Left hindlimb (tissue), 1 donor: ENCODE data around the gene CRAMP1.
A peak's percentile ranks its signal among the peaks of the same experiment; 100 is the strongest.

ENCODE experiments used
- DNase-seq: peaks from one replicate; pipeline ENCODE4 v3.0.0-alpha.2; 2018

CRAMP1 gene

DNA sequence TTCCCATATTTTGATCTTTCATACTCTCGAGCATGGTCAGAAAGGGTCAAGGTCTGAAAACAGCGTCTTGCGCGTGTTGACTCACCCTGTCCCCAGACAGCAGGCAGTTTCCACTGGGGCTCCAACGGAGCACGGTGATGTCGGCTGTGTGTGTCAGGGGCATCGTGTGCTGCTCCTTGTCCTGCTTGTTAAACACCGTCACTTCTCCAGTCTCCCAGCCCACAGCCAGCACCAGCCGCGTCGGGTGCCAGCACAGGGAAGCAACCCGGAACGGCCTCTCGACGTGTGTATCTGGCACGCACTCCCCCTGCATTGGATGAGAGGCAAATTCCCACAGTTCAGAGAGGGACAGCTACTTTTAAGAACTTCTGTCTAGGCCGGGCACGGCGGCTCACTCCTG is 9.9 kb upstream of the CRAMP1 start:
- no peak for DNase-seq

DNA sequence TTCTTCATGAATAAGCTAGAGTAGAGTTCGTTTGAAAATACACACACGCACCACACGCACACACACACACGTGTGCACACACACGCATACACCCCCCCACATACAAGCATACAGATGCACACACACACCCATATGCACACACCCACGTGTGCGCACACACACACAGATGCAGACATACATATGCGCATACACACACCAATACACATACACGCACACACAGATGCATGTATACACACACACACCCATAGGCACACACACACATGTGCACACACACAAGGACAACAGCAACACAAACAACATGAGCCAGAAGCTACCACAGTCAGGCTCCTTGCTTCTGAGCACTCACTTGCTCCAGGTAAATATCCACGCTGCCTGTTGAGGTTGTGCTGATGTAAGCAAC is 5.4 kb upstream of the CRAMP1 start:
- no peak for DNase-seq

DNA sequence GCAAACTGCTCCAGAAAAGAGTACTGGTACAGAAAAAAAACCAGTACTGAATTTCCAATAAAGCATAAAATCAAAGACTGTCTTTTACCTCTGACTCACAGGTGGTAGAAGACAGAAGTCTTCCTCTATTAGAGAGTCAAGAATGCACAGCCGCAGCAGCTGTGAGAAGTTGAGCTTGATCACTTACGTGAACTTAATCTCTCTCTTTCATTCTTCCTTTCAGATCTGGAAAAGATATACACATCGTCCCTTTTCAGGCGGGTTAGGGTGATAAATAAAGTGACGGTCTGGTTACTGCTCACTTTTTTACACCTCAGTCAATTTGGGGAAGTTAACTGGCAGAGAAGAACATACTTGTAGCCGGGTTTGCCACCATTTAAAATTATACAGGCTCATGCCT is 4.2 kb upstream of the CRAMP1 start:
- no peak for DNase-seq

DNA sequence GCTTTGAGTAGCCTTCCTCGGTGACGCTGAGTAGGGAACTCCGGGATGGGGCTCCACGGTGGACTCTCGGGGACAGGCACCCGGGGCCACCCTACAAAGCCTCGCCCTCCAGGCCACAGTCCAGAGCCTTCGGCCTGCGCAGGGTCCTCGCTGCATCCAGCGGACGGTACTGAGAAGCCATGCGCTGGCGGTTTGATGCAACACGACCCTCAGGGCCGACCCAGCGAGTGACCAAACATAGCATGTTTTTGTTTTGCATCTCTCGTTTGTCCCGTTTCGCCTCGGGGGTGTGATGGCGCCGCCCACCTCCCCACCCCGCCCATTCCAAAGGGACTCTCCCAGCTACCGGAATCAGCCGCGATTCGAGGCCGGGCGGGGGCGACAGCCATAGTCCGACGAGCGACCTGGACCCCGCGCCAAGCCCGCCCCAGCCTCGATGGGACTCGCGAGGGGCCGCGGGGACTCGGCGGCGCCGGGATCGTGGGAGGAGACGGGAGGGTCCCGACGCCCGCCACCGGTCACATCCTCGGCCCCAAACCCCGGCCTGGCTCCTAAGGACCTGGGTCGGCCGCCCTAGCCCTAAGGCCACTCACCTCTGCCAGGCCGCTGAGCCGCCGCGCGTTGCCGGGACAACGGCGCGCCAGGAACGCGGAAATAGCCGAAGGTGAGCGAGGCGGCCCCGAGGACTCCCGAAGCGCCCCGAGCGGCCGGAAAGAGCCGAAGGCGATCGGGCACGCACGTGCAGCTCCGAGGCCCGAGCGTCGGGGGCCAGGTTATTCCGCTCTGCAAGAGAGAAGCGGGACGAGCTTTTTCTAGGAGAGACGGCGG is 1.9 kb upstream of the CRAMP1 start:
- DNase-seq = peak; percentile 92

DNA sequence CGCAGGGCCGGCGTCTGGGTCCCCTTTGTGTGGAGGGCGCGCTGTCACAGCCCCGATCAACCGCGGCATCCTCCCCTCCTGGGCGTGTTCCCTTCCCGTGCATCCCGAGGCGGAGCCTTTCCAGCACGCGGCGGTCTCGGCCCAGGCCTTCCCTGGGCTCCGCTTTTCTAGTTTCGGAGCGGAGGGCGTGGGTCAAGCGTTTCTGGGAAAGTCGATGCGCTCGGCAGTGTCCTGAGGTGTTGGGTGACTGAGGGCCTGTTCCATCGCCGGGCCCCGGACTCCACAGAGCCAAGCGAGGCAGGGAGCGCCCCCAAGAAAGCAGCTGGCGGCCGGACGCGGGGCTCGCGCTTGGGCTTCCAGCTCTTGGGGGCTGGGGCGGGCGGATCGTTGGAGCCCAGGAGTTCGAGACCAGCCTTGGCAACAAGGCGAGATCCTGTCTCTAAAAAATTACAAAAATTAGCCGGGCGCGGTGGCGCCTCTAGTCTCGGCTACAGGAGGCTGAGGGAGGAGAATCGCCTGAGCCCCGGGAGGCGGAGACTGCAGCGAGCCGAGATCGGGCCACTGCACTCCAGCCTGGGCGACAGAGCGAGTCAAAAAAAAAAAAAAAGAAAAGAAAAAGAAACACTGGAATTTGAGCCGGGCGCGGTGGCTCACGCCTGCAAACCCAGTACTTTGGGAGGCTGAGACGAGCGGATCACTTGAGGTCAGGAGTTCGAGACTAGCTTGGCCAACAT is 1.1 kb upstream of the CRAMP1 start:
- no peak for DNase-seq

- DNase-seq = no peak
These were observed 1.1 kb downstream of the CRAMP1 start for GRCh38 chr16:1613211-1613622.

DNA sequence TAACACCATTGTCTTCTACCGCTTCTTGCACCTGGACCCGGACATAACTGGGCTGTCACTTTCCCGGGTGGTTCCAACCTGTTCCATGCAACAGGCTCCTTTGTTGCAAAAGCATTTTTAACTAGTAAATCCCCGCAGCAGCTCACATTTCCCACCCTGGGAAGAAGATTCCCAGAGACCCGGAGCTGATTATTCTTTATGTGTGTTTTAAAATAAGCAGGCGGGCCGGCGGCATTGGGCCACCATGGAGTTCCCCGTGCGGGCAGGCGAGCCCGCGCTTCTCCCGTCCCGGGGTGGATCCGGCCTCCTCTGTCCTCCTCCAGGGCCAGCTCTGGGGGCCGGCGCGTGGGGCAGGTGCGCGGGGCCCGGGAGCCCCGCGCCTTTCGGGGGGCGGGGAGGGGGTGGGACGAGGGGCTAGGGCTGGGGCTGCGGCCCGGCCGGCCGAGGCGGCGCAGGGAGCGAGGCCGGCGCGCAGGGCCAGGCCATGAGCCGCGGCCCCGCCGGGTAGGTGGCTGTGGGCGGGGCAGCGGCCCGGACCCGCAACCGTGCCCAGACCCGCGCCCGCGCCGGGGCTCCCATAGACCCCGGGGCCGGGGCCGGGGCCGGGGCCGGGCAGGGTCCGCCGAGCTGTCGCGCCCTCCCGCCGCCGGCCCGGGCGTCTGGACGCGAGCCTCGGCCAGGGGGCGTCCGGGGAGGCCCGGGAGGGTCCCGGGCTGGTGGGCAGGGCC is 1.7 kb downstream of the CRAMP1 start:
- peak; percentile 49 for DNase-seq

- peak; percentile 59 for DNase-seq
These were observed 2.4 kb downstream of the CRAMP1 start for GRCh38 chr16:1614456-1615102.

DNA sequence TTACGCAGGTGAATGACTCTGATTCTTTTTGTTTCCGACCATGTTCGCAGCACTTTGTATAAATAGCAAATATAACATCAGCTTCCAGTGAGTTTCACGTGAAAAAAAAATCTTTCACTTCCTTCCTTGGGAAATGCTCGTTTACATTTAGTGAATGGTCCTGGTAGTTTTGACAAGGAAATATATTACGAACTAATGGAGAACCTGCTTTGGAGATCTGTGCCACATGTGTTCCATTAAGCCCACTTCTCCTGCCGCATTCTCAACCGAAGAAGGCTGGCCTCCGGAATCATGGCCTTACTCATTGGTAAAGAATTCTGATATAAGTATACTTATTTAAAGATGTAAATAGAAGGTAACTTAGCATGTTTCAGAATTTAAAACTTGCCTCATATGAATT is 3.6 kb downstream of the CRAMP1 start:
- DNase-seq = no peak

DNA sequence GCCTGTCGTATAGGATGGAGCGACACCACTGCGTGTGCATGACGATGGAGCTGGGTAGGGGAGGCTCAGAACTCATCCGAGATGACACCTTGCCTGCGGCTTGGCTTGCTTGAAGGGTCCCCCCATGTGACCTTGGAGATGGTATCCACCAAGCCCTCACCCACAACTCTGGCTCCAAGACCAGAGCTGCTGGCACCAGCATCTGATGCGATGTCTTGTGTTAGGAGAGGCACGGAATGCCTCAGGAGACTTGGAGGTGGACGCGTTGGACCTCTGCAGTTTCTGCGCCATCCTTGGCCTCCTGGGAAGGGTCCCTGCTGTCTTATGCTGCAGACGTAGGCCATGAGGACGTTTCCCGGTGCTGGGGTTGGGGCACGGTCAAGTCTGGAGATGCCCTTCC is 7.8 kb downstream of the CRAMP1 start:
- no peak for DNase-seq

- DNase-seq = no peak
These were observed 8.2 kb downstream of the CRAMP1 start for GRCh38 chr16:1620391-1620790.

DNA sequence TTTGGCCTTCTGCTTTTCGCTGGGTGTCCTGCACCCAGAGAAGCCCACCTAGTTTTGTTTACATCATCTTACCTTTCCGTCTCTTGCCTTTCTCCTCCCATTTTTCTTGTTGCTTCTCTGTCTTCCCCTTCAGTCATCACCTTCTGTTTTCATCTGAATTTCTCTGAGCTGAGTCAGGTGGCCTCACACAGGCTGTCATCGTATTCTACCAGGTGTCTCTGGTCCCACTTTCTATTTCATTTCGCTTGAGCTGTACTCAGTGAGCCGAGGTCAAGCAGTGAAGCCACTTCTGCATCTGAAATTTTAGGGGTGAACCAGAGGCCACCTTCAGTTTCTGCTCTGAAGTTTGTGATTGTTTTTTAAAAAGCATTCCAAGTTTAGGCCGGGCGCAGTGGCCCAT is 9.7 kb downstream of the CRAMP1 start:
- DNase-seq = no peak

GRCh38 chr16:1626327-1626726 is 14.2 kb downstream of the CRAMP1 start:
- DNase-seq = no peak

DNA sequence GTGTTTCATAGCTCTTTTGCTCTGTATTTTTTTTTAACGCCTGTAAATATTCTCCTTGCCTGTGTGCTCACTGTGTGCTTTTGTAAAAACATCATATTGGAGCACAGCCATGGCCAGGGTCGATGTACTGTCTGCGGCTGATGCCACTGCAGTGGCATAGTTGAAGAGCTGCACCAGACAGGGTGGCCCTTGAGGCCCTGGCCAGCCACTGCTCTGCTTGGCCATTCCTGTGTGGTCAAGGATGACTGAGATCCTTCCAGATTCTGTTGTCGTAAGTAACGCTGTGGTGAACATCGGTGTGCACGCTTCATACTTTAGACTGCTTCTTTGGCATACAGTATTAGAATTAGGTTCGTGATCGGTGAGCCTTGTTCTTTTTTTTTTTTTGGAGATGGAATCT is 14.6 kb downstream of the CRAMP1 start:
- DNase-seq = no peak

DNA sequence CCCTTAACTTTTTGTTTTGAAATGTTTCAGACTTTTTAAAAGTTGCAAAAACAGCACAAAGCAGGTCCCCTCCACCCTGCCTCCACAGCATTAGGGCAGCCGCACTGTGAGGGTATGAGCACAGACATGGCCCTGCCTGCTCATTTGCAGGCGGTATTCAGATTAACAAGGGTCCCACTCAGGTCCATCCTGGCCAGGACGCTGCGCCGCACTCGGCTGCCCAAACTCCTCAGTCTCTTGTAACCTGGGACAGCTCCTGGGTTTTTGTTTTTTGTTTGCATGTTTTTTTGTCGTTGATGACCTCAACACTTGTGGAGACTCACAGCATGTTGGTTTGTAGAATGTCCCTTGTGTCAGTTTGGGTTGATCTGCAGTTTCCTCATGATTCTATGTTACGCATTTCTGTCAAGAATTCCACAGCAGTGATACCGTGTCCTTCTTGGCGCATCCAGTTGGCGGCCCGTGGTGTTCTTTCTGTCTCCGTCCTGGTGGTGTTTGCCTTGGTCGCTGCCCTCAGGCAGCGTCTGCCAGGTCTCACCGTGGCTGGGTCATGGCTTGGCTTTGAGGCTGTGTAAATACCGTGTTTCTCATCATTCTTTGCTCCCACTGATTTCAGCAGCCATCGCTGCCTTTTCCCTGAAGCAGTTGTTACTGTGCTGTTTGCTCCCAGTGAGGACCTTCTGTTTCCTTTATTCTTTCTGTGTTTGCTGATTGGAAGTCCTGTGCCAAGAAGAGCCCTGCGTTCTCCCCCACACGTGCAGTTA is 18.5 kb downstream of the CRAMP1 start:
- DNase-seq = no peak

GRCh38 chr16:1631230-1631629 is 19.1 kb downstream of the CRAMP1 start:
- no peak for DNase-seq

DNA sequence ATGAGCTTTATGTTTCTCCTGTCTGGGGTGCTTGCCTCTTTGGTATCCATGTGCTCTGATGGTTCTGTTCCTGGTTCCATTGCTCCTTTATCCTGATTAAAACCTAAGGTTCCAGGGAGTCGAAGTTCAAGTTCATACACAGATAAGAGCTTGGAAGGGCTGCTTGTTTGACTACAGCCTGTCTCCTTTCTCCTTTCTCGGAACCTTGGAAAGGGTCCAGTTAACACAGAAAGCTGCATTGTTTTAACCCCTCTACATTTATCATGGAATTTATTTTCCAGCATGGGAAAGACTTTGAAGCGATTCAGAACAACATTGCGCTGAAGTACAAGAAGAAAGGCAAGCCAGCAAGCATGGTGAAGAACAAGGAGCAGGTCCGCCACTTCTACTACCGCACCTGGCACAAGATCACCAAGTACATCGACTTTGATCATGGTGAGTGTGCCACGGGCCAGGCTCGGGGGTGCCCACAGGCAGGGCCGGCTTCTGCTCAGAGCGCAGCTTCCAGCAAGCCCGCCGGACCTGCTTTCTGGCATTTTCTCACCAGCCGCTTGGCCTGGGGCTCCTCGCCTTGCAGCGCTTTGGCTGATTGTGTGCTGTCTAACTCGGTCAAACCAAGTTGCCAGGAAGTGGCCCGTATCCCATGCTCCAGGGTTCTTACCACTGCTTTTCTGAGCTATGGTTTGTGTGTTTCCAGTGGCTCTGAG is 19.9 kb downstream of the CRAMP1 start:
- DNase-seq = no peak

GRCh38 chr16:1632638-1632970 is 20.4 kb downstream of the CRAMP1 start:
- no peak for DNase-seq

DNA sequence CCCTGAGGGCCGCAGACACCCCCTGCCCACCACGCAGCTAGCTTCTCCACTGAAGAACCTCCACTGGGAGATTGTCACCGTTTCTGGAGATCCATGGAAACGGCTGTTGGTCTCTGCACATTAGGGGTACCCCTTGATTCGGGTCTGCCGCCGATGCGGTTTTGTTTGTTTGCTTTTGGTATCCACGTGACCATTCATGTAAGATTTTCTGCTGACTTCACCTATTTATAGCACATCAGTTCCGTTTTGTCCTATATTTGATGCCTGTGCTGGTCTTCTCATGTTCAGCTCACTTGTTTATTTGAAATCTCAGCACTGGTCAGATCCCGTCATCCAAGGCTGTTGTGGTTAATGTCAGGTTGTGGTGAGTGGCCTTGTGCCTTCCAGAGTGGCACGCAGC is 21.1 kb downstream of the CRAMP1 start:
- DNase-seq = no peak

- no peak for DNase-seq
These were observed 22.4 kb downstream of the CRAMP1 start for GRCh38 chr16:1634541-1634940.

DNA sequence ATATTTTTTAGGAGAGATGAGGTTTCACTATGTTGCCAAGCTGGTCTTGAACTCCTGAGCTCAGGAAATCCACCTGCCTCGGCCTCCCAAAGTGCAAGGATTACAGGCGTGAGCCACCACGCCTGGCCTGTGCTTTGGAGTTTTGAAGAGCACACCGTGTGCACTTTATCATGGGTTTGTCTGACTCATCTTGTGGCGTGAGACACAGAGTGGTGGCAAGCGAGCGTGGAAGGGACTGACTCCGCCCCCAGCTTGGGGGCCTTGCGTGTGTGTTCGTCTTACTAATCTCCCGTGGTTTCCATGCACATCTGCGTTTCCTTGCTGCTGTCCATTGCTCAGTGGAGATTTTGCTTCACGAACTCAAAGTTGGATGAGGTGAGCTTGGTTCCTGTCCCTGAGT is 22.9 kb downstream of the CRAMP1 start:
- no peak for DNase-seq

DNA sequence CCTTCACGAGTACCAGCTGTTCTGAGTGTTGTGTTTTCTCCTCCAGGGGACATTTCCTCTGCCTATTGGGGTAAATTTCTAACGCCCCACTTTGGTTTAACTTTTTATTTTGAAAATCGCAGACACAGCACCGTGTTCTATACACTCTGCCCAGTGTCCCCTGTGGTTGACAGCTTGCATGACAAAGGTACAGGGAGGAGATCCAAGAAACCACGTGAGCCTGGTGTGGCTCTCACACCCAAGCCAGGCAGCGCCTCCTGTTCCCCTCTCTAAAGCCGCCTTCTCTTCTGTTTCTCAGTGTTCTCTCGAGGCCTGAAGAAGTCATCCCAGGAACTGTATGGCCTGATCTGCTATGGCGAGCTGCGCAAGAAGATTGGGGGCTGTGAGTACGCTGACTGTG is 25.4 kb downstream of the CRAMP1 start:
- no peak for DNase-seq
